GM12878 (cell line): ENCODE data around the gene S100A6.
A peak's percentile ranks its signal among the peaks of the same experiment; 100 is the strongest.

ENCODE experiments used
- CBX5 ChIP-seq: sonication (generic); IDR thresholded peaks from 2 replicates; pipeline ENCODE4 v1.6.1; 2016; ENCODE audit warnings: low read depth, moderate library complexity, mild to moderate bottlenecking, inconsistent platforms
- CTCF ChIP-seq, 3 experiments: IDR thresholded peaks in 2 of 3; conservative IDR thresholded peaks in 1 of 3; 2 replicates each; pipeline ENCODE4 v1.5.1; 2011; ENCODE audit warnings: low read depth in 3 of 3, low read length in 3 of 3, mild to moderate bottlenecking in 3 of 3, control low read depth in 2 of 3, moderate library complexity in 2 of 3, inconsistent platforms in 1 of 3, mixed read lengths in 1 of 3; ENCODE audit not compliant: control insufficient read depth in 2 of 3, insufficient read depth in 1 of 3; ENCODE audit errors: extremely low read depth in 1 of 3
- EZH2 ChIP-seq: IDR thresholded peaks from 2 replicates; pipeline ENCODE4 v1.6.1; 2012; ENCODE audit warnings: low read depth, mild to moderate bottlenecking, control low read depth, inconsistent platforms, low read length, borderline replicate concordance; ENCODE audit not compliant: control insufficient read depth
- GABPA ChIP-seq: IDR thresholded peaks from 2 replicates; pipeline ENCODE4 v1.6.1; 2014; ENCODE audit warnings: antibody characterized with exemption, low read depth, mild to moderate bottlenecking, inconsistent platforms
- JUND ChIP-seq: IDR thresholded peaks from 2 replicates; pipeline ENCODE4 v1.6.1; 2012; ENCODE audit warnings: low read depth, mild to moderate bottlenecking, low read length, improper control_type of control experiment, moderate library complexity
- MAX ChIP-seq: IDR thresholded peaks from 2 replicates; pipeline ENCODE4 v1.6.1; 2012; ENCODE audit warnings: low read depth, low read length, improper control_type of control experiment
- POLR2AphosphoS2 ChIP-seq: IDR thresholded peaks from 2 replicates; pipeline ENCODE4 v1.6.1; 2011; ENCODE audit warnings: low read depth, mild to moderate bottlenecking, low read length, improper control_type of control experiment, moderate library complexity
- POLR2AphosphoS5 ChIP-seq: IDR thresholded peaks from 2 replicates; pipeline ENCODE4 v1.6.1; 2011; ENCODE audit warnings: mild to moderate bottlenecking, low read length, inconsistent platforms
- REST ChIP-seq: IDR thresholded peaks from 2 replicates; pipeline ENCODE4 v1.6.1; 2012; ENCODE audit warnings: mild to moderate bottlenecking, low read depth, low read length
- SKIL ChIP-seq: fragments of 450-650 bp; IDR thresholded peaks from 2 replicates; pipeline ENCODE4 v1.6.1; 2017; ENCODE audit warnings: mild to moderate bottlenecking, low read depth, inconsistent platforms; ENCODE audit not compliant: poor library complexity, severe bottlenecking
- USF1 ChIP-seq: IDR thresholded peaks from 2 replicates; pipeline ENCODE4 v1.6.1; 2011; ENCODE audit warnings: borderline replicate concordance, low read depth, mild to moderate bottlenecking, moderate library complexity, mixed read lengths, low read length; ENCODE audit not compliant: insufficient read depth; ENCODE audit errors: extremely low read length
- WRNIP1 ChIP-seq: IDR thresholded peaks from 2 replicates; pipeline ENCODE4 v1.6.1; 2011; ENCODE audit warnings: low read depth, low read length, improper control_type of control experiment, borderline replicate concordance

- no peak for TF ChIP-seq EZH2
- no peak for TF ChIP-seq REST
- TF ChIP-seq JUND: no peak
- TF ChIP-seq USF1: no peak
- peak; percentile 78 to 86 (median 82) for TF ChIP-seq CTCF (IDR thresholded peaks at IDR 0.05 in 2 of 3, conservative IDR thresholded peaks at IDR 0.05 in 1 of 3; ENCODE audit: control insufficient read depth in 2 of 3, extremely low read depth in 1 of 3, insufficient read depth in 1 of 3, low read depth in 3 of 3, low read length in 3 of 3)
- TF ChIP-seq POLR2AphosphoS2: no peak
- no peak for TF ChIP-seq WRNIP1
- TF ChIP-seq POLR2AphosphoS5: no peak
- TF ChIP-seq MAX: no peak
- no peak for TF ChIP-seq GABPA
- no peak for TF ChIP-seq CBX5
- TF ChIP-seq SKIL: no peak
Observed at GRCh38 chr1:153509729-153510354, 25.9 kb downstream of the S100A6 start.
